HG03045 (cell line): ENCODE results near the gene AP4M1.
A peak's percentile ranks its signal among the peaks of the same experiment; 100 is the strongest.

ENCODE experiments used
- ATAC-seq: cut with Tn5 transposase; IDR thresholded peaks from one replicate; pipeline ENCODE4 v1.9.1; 2021; ENCODE audit warnings: mild to moderate bottlenecking, moderate library complexity; ENCODE audit not compliant: unreplicated experiment

Gene AP4M1

DNA sequence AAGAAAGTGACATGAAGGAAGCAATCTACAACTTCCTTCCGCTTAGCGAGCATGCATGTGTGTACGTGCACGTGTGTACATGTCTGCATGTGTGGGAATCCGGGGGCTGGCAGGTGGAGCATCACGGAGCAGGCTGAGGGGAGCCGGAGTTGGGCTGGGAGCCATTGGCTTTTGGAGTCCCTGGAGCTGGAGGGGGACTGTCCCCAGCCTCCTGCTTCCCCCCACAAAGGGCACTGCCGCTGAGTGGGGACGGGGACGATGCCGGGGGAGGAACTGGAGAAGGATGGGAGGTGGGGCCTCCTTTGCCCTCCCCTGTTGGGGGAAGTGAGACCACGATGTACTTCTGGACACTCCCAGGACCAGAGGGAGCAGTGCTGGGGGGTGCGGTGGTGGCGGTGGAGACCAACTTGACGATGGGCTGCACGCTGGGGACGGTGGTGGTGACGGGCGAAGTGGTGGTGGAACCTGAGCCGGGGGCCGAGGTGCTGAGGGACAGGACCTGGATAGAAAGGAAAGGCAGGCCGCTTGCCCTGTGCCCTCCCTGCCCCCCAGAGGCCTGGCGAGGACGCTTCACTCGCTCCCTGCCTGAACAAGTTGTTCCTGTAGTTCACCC is 5.8 kb downstream of the AP4M1 start:
- ATAC-seq = no peak

DNA sequence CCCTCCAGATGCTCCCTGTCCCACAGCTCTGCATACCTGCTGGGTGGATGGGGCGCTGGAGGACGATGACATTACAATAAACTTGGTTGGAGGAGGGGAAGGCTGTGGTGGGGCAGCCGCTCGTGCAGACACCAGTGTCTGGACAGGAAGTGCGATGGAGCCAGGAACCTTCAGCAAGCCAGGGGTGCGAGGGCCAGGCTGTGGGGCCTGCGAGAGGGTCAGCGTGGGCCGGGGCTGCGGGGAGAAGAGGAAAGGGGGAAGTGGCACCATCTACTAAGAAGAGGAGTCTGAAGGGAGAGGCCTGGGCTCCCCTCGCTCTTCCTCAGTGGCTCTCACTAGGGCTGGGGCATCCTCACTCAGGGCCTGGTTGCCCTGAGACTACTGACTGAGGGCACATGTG is 6.4 kb downstream of the AP4M1 start:
- ATAC-seq = no peak

DNA sequence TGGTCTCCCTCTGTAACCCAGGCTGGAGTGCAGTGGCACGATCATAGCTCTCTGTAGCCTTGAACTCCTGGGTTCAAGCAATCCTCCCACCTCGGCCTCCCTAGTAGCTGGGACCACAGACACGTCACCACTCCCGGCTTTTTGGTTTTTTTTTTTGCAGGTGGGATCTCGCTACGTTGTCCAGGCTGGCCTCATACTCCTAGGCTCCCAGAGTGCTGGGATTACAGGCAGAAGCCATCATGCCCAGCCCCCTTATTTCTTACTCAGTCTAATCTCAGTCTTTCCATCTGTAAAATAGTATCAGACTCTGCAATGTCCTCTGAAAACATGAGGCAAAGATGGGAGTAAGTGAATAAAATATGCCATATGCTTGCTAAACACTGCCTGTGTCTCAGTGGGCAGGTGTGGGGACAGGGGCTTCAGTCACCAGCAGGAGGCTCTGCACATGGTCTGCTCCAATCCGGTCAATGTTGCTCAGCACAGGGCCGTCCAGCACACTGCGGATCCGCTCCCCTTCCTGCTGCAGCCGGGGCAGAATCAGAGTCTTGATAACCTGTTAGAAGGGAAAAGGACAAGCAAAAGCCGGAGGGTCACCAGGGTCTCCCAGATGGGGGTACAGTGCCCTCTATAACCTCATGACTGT is 8.2 kb downstream of the AP4M1 start:
- no peak for ATAC-seq

DNA sequence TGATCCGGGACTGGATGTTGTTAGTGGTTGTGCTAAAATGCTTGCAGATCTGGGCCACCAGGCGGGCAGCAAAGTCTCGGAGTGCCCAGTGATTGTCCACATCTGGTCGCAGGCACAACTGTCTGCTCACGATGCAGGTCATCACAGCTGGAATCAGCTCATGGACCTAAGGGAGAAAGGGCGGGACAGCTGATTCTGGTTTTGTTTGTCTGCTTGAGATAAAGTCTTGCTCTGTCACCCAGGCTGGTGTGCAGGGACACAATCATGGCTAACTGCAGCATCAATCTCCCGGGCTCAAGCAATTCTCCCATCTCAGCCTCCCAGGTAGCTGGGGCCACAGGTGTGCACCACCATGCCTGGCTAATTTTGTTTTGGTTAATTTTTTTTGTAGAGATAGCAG is 9.7 kb downstream of the AP4M1 start:
- ATAC-seq = no peak

DNA sequence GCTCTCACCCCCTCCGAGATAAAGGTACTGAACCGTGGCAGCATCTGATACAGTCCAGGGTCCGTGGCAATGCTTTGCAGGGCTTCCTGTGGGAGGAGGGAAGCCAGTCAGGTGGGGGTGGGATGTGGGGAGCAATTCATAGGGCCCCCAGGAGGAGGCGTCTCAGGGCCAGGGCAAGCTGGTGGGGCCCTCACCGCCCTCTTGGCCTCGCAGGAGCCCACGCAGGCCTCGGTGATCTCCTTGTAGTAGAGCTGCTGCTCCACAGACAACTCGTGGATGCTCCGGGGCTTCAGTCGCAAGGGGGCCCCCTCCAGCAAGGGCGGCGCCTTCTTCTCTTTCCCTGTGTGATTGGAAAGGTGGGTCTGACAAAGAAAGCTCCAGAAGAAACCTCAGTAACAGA is 10.5 kb downstream of the AP4M1 start:
- no peak for ATAC-seq

GRCh38 chr7:100115026-100115425 is 13.6 kb downstream of the AP4M1 start:
- ATAC-seq = no peak

DNA sequence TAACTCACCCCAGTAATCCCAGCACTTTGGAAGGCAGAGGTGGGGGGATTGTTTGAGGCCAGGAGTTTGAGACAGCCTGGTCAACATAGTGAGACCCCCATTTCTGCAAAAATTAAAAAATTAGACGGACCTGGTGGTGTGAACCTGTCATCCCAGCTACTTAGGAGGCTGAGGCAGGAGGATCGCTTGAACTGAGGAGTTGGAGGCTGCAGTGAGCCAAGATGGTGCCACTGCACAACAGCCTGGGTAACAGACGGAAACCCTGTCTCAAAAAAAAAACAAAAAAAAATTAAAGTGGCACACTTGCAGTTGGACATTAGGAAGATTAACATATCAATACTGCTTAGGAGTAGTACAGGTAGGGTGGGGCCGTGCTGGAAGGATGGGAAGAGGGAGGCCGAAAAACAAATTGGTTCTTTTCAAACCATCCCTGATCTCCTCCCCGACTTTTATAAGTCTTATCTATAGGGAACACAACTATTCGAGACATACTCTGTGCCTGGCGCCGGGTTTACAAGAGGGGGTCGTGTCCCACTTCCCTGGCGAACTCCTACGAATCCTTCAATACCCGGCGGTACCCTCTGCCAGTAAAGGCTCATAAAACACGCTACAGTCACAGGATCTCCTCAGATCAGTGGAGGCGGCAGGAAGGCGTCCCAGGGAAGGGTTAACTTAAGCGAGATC is 17.1 kb downstream of the AP4M1 start:
- ATAC-seq = no peak

- peak; percentile 72 for ATAC-seq
These were observed 17.9 kb downstream of the AP4M1 start, which contains the start of the genes CNPY4 and TAF6 for GRCh38 chr7:100119072-100119969. Gene CNPY4, plus strand, starts transcription at chr7:100119634. Its CDS starts 111 bp downstream, at chr7:100119745. Gene TAF6, minus strand, starts transcription at chr7:100119358. Its CDS starts 5,149 bp downstream, at chr7:100114209.

DNA sequence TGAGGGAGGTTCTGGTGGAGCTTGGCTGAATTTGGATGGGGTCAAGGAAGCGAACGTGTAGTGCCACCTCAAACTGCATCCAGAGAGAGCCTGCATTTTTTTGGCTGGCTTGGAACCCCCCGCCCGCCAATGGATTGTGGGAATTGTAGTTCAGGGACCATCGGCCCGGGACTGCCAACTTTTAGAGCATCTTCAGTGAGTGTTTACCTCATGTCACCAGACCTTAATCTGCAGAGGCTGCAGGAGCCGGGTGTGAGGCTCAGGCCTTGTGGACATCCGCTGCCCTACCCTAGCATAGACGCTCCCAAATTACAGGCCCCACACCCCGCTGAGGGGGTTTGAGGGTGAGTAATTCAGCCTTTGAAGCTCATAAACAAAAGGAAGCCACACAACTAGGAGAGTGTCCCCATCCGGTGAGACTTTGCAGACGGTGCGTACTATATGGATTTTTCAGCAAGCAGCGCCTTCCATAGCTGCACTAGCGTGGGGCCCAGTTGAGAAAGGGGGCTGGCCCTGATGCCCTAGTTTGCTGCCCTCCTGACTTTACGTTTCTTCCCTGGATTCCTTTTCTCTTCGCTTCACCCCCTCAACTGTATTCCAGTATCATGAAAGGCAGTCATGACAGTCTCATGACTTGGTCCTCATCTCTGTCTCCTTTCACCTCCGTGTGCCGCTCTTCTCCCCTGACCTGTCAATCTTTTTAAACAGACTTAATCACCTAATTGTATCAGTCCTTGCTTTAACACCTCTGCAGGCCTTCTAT is 18.7 kb downstream of the AP4M1 start:
- peak; percentile 29 for ATAC-seq

DNA sequence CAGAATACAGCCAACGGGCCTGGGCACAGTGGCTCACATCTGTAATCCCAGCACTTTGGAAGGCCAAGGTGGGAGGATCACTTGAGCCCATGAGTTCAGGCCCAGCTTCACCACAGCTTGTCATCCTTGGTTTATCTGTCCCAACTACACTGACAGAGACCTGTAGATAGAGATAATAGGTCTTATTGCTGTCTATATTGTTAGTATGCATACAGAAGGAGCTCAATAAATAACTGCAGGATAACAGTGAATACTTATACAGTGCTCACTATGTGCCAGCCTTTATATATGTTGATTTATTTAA is 19.2 kb downstream of the AP4M1 start:
- no peak for ATAC-seq

DNA sequence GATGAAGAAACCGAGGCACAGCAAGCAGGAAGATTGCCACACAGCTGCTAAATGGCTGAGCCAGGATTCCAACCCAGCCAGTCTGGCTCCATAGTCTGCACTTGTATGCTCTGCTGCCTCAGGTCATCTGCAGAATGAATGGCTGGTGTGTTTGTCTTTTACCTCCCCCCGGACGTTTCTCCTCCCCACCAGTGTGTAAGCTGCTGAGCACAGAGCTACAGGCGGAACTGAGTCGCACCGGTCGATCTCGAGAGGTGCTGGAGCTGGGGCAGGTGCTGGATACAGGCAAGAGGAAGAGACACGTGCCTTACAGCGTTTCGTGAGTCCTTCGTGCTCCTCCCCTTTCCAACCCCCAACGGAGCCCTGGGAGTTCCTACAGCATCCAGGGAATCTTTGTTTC is 20.6 kb downstream of the AP4M1 start:
- ATAC-seq = no peak

GRCh38 chr7:100122568-100122967 is 21.1 kb downstream of the AP4M1 start:
- no peak for ATAC-seq

DNA sequence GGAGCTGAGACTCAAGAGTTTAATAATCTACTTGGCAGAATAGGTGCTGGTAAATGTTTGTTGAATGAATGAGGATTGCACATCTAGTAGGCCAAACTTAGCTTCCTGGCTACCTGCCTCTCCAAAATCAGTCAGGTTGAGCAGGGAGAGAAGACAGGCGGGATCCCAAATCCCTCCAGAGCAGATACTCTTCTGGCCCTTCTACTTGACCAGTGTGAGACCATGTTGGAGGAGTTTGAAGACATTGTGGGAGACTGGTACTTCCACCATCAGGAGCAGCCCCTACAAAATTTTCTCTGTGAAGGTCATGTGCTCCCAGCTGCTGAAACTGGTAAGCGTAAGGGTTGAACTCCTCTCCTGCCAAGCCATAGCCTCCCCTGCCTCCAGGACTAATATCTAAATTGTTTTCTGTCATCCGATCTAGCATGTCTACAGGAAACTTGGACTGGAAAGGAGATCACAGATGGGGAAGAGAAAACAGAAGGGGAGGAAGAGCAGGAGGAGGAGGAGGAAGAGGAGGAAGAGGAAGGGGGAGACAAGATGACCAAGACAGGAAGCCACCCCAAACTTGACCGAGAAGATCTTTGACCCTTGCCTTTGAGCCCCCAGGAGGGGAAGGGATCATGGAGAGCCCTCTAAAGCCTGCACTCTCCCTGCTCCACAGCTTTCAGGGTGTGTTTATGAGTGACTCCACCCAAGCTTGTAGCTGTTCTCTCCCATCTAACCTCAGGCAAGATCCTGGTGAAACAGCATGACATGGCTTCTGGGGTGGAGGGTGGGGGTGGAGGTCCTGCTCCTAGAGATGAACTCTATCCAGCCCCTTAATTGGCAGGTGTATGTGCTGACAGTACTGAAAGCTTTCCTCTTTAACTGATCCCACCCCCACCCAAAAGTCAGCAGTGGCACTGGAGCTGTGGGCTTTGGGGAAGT is 23.1 kb downstream of the AP4M1 start:
- no peak for ATAC-seq

DNA sequence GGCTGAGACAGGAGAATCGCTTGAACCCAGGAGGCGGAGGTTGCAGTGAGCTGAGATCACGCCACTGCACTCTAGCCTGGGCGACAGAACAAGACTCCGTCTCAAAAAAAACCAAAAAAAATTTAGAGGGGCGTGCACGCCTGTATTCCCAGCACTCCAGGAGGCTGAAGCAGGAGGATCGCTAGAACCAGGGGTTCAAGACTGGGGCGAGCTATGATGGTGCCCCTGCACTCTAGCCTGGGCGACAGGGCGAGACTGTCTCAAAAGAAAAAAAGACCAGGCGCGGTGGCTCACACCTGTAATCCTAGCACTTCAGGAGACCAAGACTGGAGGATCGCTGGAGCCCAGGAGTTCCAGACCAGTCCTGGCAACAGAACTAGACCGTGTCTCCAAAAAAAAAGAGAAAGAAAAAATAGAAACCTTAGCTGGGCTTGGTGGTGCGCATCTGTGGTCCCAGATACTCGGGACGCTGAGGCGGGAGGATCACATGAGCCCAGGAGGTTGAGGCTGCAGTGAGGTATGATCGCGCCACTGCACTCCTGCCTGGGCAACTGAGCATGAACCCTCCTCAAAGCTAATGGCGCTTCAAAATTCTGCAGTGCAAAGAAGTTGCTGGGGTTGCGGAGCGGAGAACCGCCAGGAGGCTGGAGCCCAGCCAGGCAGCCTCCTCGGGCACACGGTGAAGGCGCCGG is 24.9 kb downstream of the AP4M1 start:
- ATAC-seq = peak; percentile 25

DNA sequence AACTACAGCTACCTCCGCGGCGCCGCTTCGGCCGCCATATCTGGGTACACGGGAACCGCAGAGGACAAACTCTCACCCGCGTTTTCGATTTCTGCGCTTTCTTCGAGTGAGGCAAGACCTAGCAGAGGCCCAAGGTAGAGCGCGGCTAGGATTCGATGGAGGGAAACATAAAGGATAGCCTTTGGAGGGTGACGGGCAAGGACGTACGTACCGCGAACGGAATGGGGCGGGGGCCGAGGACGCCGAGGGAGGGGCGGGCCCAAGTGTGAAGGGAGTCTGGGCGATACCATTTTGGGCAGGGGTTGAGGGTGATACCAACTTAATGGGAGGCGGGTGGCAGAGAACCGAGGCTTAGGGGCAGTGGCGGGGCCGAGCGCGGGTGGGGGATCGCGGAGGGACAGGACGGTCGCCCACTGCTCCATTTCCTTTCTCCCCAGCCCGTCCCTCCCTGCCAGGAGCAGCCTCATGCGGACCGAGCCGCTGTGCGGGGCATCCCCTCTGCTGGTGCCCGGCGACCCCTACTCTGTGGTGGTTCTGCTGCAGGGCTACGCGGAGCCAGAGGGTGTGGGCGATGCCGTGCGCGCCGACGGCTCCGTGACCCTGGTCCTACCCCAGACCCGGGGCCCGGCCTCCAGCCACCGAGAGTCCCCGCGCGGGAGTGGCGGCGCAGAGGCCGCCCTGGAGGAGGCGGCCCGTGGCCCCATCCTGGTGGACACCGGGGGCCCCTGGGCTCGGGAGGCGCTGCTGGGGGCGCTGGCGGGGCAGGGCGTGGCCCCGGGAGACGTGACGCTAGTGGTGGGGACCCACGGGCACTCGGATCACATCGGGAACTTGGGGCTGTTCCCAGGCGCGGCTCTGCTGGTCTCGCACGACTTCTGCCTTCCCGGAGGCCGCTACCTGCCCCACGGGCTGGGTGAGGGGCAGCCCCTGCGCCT is 25.8 kb downstream of the AP4M1 start, which contains the start of gene MBLAC1:
MBLAC1 (plus strand) TSS at position 37 of the 935 bp plus-strand sequence; CDS start at position 466, 429 bp downstream.
- ATAC-seq = peak; percentile 68

DNA sequence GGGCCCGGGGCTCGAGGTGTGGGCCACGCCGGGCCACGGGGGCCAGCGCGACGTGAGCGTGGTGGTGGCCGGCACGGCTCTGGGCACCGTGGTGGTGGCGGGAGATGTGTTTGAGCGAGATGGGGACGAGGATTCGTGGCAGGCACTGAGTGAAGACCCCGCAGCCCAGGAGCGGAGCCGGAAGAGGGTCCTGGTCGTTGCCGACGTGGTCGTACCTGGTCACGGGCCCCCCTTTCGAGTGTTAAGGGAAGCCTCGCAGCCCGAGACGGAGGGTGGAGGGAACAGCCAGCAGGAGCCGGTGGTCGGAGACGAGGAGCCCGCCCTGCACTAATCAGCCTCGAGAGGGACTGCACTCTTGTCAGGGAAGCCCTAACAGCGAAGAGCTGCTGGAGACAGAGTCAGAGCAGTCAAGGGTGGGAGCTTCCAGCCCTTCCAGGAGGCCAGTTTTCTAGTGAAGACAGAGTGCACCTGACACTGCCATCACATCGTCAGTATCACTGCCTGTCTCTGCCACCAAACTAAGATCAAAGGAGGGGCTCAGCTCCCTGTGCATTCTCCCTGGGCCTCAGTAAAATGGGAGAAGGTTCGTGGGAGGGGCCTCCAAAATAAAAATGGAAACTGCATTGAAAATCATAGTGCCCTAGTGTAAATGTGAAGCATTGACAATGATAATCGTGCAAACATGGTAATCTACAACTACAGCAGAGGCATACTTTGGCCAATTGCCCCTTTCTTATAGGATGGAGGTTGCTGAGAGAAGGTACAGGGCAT is 26.6 kb downstream of the AP4M1 start:
- no peak for ATAC-seq

DNA sequence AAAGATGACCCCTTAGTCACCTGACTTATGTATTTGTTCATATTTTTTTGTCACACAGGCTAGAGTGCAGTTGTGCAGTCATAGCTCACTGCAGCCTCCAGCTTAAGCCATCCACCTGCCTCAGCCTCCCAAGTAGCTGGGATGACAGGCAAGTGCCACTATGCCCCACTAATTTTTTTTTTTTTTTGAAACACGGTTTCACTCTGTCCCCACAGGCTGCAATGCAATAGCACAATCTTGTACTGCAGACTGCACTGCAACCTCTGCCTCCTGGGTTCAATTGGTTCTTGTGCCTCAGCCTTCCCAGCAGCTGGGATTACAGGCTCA is 27.2 kb downstream of the AP4M1 start:
- no peak for ATAC-seq
